Measurements from ENCODE around the gene TSC2. TPM values are rescaled to one million over a fixed set of nuclear protein-coding genes. Genes with fewer than 3 reads are reported as not detected.

The TSC2 gene
- total RNA-seq, 4 donors from 2014 or later = 88.3 to 206 (median 127) TPM

DNA sequence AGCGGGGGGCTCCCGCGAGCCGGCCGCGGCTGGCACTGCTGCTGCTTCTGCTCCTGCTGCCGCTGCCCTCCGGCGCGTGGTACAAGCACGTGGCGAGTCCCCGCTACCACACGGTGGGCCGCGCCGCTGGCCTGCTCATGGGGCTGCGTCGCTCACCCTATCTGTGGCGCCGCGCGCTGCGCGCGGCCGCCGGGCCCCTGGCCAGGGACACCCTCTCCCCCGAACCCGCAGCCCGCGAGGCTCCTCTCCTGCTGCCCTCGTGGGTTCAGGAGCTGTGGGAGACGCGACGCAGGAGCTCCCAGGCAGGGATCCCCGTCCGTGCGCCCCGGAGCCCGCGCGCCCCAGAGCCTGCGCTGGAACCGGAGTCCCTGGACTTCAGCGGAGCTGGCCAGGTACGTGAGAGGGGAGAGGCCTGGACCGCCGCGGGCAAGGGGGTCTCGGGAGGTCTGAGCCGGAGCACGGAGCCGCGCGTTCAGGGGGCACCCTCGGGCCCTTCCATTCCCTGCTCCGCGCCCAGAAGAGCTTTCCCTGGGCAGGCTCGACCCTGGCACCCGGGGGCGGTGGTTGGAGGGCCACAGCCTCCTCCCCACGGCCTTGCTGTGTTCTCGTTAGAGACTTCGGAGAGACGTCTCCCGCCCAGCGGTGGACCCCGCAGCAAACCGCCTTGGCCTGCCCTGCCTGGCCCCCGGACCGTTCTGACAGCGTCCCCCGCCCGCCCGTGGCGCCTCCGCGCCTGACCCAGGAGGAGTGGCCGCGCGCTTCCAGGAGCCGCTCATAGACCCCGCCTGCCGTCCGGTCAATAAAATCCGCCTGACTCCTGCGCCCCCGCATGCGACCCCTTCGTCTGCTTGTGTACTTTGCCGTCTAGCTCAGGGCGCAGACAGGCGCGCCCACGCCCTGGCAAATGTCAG is 27.6 kb upstream of the TSC2 start:
- H3K9me3 ChIP-seq = no peaks in the 10 kb centered on the region
- DNase-seq = no peak
- TF ChIP-seq POLR2A (IDR thresholded peaks at IDR 0.05) = no peak
- TF ChIP-seq, protein P1, sequence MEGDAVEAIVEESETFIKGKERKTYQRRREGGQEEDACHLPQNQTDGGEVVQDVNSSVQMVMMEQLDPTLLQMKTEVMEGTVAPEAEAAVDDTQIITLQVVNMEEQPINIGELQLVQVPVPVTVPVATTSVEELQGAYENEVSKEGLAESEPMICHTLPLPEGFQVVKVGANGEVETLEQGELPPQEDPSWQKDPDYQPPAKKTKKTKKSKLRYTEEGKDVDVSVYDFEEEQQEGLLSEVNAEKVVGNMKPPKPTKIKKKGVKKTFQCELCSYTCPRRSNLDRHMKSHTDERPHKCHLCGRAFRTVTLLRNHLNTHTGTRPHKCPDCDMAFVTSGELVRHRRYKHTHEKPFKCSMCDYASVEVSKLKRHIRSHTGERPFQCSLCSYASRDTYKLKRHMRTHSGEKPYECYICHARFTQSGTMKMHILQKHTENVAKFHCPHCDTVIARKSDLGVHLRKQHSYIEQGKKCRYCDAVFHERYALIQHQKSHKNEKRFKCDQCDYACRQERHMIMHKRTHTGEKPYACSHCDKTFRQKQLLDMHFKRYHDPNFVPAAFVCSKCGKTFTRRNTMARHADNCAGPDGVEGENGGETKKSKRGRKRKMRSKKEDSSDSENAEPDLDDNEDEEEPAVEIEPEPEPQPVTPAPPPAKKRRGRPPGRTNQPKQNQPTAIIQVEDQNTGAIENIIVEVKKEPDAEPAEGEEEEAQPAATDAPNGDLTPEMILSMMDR (IDR thresholded peaks at IDR 0.05) = no peak
- TF ChIP-seq POLR2AphosphoS5 (IDR thresholded peaks at IDR 0.05) = no peak
- no peak for TF ChIP-seq EP300 (IDR thresholded peaks at IDR 0.05; ENCODE audit: low read depth)
- intact Hi-C loops (cut with DNase I; ENCODE audit: low total_unique reads) = no loop called here
- H3K4me3 ChIP-seq = peak overlapping the region in 2 of 4 donors; percentile 11 to 26
- in situ Hi-C loops (cut with MboI; ENCODE audit: low pct_ligation_motif_present in 1 of 4, low pct_unique_long_range_greater_than_20kb in 1 of 4, low sequenced_read_pairs in 3 of 4) = loop anchor here (10.0 to 25.0 kb wide), 2 partner anchors 117 to 125 kb away; partner anchors contain the start of genes RAB26 (in 4 of the 4) and PKD1 (in 1 of the 4)
- no peak overlapping the region for H3K27ac ChIP-seq
- peaks cover 37% of the 10 kb centered on the region for H3K27me3 ChIP-seq
- no peaks in the 10 kb centered on the region for H3K36me3 ChIP-seq
- 8% methylated on average over 78 of the region's 96 CpGs; no CpG with 5 or more reads in 1 of the 2 donors for WGBS, 2 donors (ENCODE audit: low coverage in 1 of 2)
- H3K4me1 ChIP-seq = peaks cover 16 to 42% (median 37%) of the 10 kb centered on the region in 4 donors

DNA sequence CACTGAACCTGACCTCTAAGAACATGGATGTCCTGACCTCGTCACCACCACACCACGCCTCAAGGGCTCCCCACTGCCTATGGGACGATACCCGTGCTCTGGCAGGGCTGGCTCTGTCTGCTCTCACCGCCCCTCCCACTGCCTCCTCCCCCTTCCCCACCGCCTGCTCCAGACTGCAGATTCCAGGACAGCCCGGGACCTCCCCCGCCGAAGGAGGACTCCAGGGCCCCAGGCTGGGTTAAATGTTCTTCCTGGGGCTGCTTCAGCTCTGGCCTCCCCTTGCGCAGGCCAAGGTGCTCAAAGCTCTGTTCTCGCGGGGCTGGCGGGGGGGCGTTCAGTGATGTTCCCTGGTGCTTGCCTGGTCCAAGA is 25.1 kb upstream of the TSC2 start:
- intact Hi-C loops (cut with DNase I; ENCODE audit: low total_unique reads) = no loop called here

DNA sequence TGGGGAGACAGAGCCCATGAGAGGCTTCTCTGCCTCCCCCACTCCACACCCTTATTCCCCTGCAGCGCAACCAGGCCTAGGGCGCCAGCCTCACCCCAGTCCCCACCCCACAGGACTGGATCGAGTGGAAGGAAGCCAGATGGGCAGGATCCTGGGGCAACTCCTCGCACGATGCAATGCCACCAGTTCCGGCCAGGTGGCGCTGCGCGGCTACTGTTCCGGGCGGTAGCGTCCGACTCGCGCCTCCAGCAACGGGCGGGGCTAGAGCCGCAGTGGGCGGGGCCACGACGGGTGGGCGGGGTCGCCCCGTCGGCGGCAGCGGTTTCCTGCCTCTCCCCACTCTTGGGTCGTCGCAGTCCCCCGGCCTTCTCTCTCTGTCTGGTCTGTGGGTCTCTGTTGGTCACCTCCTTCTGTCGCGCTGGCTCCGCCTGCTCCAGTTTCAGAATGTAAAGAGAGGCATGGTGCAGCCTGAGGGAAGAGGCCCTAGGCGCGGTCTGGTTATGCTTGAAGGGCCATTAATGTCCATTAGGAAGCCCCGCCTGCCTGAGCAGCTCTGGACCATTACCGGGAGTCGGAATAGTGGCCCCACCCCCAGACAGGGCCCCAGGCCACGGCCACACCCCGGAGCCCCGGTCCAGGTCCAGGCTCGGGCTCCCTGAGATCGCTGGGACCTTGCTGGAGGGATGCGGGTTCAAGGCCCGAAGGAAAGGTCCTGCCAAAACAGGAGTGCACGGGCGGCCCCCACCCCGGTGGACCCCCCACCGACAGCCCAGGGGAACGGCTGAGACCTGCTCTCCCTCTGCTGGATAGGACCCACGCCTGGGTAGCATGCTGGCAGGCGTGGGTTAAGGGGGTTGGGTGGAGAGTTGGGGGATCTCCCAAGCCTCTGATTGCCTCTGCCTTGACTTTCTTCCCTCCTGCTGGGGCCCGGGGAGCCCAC is 24.4 kb upstream of the TSC2 start:
- intact Hi-C loops (cut with DNase I; ENCODE audit: low total_unique reads) = no loop called here
- Histone ChIP-seq H3K4me3 (peak overlapping the region in 2 of 4 donors; percentile 15 to 38), H3K27ac (peak overlapping the region; percentile 74 to 77 (median 75)), H3K4me1 (peaks cover 16 to 50% (median 40%) of the 10 kb centered on the region in 4 donors), H3K27me3 (peaks cover 36% of the 10 kb centered on the region), H3K9me3 (no peaks in the 10 kb centered on the region), H3K36me3 (no peaks in the 10 kb centered on the region)
- in situ Hi-C loops (cut with MboI; ENCODE audit: low pct_ligation_motif_present in 1 of 4, low pct_unique_long_range_greater_than_20kb in 1 of 4, low sequenced_read_pairs in 3 of 4) = loop anchor here in 3 of 4 donors (10.0 to 25.0 kb wide), 2 partner anchors 114 to 121 kb away; partner anchors contain the start of genes RAB26 (in 3 of the 3) and PKD1 (in 1 of the 3)
- WGBS, 2 donors (ENCODE audit: low coverage in 1 of 2) = 9% methylated on average over 49 of the region's 53 CpGs; no CpG with 5 or more reads in 1 of the 2 donors
- TF ChIP-seq POLR2AphosphoS5 (IDR thresholded peaks at IDR 0.05) (peak; percentile 12 to 57 (median 53)), POLR2A (IDR thresholded peaks at IDR 0.05) (peak; percentile 42), EP300 (IDR thresholded peaks at IDR 0.05; ENCODE audit: low read depth) (no peak)
- TF ChIP-seq, protein P1 (IDR thresholded peaks at IDR 0.05) = peak; percentile 98 to 99 (median 99)
- DNase-seq = peak; percentile 97

More for the DNA sequence above, 25.1 kb upstream of the TSC2 start:
- in situ Hi-C loops (cut with MboI; ENCODE audit: low pct_ligation_motif_present in 1 of 4, low pct_unique_long_range_greater_than_20kb in 1 of 4, low sequenced_read_pairs in 3 of 4) = loop anchor here in 3 of 4 donors (10.0 to 25.0 kb wide), 2 partner anchors 115 to 122 kb away; partner anchors contain the start of genes RAB26 (in 3 of the 3) and PKD1 (in 1 of the 3)
- TF ChIP-seq POLR2A (IDR thresholded peaks at IDR 0.05) = no peak
- TF ChIP-seq, protein P1 (IDR thresholded peaks at IDR 0.05) = no peak
- TF ChIP-seq EP300 (IDR thresholded peaks at IDR 0.05; ENCODE audit: low read depth) = no peak
- TF ChIP-seq POLR2AphosphoS5 (IDR thresholded peaks at IDR 0.05) = no peak
- H3K36me3 ChIP-seq = no peaks in the 10 kb centered on the region
- H3K4me3 ChIP-seq = peak overlapping the region in 2 of 4 donors; percentile 15 to 38
- H3K27me3 ChIP-seq = peaks cover 37% of the 10 kb centered on the region
- H3K27ac ChIP-seq = peak overlapping the region; percentile 7 to 77 (median 75)
- DNase-seq = no peak
- H3K4me1 ChIP-seq = peaks cover 16 to 45% (median 38%) of the 10 kb centered on the region in 4 donors
- no peaks in the 10 kb centered on the region for H3K9me3 ChIP-seq
- WGBS, 2 donors (ENCODE audit: low coverage in 1 of 2) = 5% methylated on average over 14 of the region's 14 CpGs; no CpG with 5 or more reads in 1 of the 2 donors

All from transverse colon (tissue), 4 donors.